A549 (cell line): ENCODE measurements around the gene E4F1.

ENCODE experiments used
- PHF8 ChIP-seq: fragments of 200-600 bp; sonication (generic); IDR thresholded peaks from 2 replicates; pipeline ENCODE4 v1.6.1; 2016; ENCODE audit warnings: low read depth, mild to moderate bottlenecking, antibody characterized with exemption, moderate library complexity, borderline replicate concordance
- TF ChIP-seq, protein P1 (sequence below): IDR thresholded peaks from 2 replicates; pipeline ENCODE4 v1.6.1; 2012

DNA sequence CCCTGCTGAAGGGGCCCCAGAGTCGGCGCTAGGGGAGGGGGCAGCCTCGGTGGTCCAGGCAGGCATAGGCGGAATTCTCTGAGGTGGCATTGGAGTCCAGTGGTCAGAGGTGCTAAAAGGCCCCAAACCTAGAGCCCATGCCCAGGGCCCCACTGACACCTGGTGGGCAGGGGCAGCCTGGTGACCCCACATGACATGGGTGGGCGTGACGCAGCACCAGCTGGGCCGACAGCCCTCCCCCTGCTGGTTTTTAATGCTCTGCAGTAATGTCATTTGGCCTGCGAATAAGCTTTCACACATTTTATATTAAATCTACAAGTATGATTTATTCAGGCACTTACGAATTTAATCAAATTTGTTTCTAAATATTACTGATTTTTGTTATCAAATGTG, 46.7 kb downstream of the E4F1 start:
- no peak for TF ChIP-seq PHF8
- TF ChIP-seq, protein P1, sequence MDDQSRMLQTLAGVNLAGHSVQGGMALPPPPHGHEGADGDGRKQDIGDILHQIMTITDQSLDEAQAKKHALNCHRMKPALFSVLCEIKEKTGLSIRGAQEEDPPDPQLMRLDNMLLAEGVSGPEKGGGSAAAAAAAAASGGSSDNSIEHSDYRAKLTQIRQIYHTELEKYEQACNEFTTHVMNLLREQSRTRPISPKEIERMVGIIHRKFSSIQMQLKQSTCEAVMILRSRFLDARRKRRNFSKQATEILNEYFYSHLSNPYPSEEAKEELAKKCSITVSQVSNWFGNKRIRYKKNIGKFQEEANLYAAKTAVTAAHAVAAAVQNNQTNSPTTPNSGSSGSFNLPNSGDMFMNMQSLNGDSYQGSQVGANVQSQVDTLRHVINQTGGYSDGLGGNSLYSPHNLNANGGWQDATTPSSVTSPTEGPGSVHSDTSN = no peak
